Peyer's patch (tissue), 4 donors: Measurements from ENCODE around the gene MAD1L1. TPM values are rescaled to one million over a fixed set of nuclear protein-coding genes. Genes with fewer than 3 reads are reported as not detected.

Source experiments
- DNase-seq, 3 donors: peaks; one replicate each; pipeline ENCODE4 v3.0.0-alpha.2; 2017 to 2019
- H3K27ac ChIP-seq, 4 donors: fragments of 200-600 bp; sonication (generic); one replicate each; pipeline ENCODE4 v1.5.1; 2016 to 2019
- H3K27me3 ChIP-seq, 2 donors: fragments of 200-600 bp; sonication (generic); one replicate each; pipeline ENCODE4 v1.5.1; 2019
- H3K36me3 ChIP-seq, 3 donors: fragments of 200-600 bp; sonication (generic); one replicate each; pipeline ENCODE4 v1.5.1; 2016 to 2019
- H3K4me1 ChIP-seq, 4 donors: fragments of 200-600 bp; sonication (generic); one replicate each; pipeline ENCODE4 v1.5.1; 2016 to 2019
- H3K4me3 ChIP-seq, 4 donors: fragments of 200-600 bp; sonication (generic); 1 replicate in 3 of 4; 2 replicates in 1 of 4; pipeline ENCODE4 v1.5.1; 2016 to 2019; ENCODE audit warnings: mild to moderate bottlenecking in 1 of 4
- H3K9me3 ChIP-seq, 4 donors: fragments of 200-600 bp; sonication (generic); one replicate each; pipeline ENCODE4 v1.5.1; 2016 to 2019; ENCODE audit warnings: mild to moderate bottlenecking in 1 of 4
- POLR2A ChIP-seq, 2 donors: fragments of 450-650 bp; IDR thresholded peaks; one replicate each; pipeline ENCODE4 v1.5.1; 2017; ENCODE audit warnings: antibody characterized with exemption in 2 of 2, mild to moderate bottlenecking in 2 of 2, moderate library complexity in 2 of 2
- total RNA-seq, 4 donors: library from RNA; depleted of rRNA; stranded (reverse); fragments of >200 nt; gene quantifications; one replicate each; pipeline ENCODE4 v1.1.0, GENCODE V29; 2016
- TF ChIP-seq, protein P1 (sequence below), 6 experiments: fragments of 450-650 bp in 4 of 6; fragments of 200-600 bp in 2 of 6; sonication (generic) in 1 of 6; IDR thresholded peaks; one replicate each; pipeline ENCODE4 v1.5.1; 2017 to 2019; ENCODE audit warnings: antibody characterized with exemption in 6 of 6, mild to moderate bottlenecking in 3 of 6, moderate library complexity in 1 of 6

The MAD1L1 gene
- total RNA-seq, 4 donors from 2014 or later, result 43.9 to 417 (median 59.1) TPM

DNA sequence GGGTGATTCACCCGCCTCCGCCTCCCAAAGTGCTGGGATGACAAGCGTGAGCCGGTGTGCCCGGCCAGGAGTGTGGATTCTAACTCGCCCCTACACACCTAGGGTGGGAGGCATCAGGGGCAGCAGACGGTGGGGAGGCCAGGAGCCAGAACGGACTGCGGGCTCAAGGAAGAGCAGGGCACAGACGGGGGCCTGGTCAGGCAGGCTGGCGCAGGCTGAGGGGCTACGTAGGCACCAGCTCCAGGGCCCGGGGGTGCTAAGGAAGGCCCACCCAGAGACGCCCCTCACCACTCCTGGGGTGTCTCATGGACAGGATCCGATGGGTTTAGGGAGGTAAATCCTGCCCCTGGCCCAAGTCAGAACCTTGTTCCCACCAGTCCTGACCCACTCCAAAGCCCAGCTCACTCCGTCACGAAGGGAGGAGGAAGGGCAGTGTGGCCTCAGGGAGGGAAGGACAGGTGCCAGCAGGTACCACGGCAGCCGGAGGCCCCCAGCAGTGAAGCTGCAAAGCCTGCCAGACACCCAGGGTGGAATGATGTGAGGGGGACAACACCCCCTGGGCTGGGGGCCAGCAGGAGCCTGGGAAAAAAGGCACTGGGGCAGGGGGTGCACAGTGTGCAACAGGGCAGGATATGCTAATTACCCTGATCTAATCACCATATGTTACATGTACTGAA is 251.4 kb downstream of the MAD1L1 start:
- H3K36me3 ChIP-seq, result peaks cover 0 to 5% (median 0%) of the 10 kb centered on the region in 3 donors
- TF ChIP-seq POLR2A (IDR thresholded peaks at IDR 0.05), result no peak
- TF ChIP-seq, protein P1, sequence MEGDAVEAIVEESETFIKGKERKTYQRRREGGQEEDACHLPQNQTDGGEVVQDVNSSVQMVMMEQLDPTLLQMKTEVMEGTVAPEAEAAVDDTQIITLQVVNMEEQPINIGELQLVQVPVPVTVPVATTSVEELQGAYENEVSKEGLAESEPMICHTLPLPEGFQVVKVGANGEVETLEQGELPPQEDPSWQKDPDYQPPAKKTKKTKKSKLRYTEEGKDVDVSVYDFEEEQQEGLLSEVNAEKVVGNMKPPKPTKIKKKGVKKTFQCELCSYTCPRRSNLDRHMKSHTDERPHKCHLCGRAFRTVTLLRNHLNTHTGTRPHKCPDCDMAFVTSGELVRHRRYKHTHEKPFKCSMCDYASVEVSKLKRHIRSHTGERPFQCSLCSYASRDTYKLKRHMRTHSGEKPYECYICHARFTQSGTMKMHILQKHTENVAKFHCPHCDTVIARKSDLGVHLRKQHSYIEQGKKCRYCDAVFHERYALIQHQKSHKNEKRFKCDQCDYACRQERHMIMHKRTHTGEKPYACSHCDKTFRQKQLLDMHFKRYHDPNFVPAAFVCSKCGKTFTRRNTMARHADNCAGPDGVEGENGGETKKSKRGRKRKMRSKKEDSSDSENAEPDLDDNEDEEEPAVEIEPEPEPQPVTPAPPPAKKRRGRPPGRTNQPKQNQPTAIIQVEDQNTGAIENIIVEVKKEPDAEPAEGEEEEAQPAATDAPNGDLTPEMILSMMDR (IDR thresholded peaks at IDR 0.05), result no peak
- H3K9me3 ChIP-seq, result no peaks in the 10 kb centered on the region
- H3K27ac ChIP-seq, result no peak overlapping the region
- H3K27me3 ChIP-seq, result no peaks in the 10 kb centered on the region
- DNase-seq, result no peak
- no peaks in the 10 kb centered on the region for H3K4me1 ChIP-seq
- no peak overlapping the region for H3K4me3 ChIP-seq

DNA sequence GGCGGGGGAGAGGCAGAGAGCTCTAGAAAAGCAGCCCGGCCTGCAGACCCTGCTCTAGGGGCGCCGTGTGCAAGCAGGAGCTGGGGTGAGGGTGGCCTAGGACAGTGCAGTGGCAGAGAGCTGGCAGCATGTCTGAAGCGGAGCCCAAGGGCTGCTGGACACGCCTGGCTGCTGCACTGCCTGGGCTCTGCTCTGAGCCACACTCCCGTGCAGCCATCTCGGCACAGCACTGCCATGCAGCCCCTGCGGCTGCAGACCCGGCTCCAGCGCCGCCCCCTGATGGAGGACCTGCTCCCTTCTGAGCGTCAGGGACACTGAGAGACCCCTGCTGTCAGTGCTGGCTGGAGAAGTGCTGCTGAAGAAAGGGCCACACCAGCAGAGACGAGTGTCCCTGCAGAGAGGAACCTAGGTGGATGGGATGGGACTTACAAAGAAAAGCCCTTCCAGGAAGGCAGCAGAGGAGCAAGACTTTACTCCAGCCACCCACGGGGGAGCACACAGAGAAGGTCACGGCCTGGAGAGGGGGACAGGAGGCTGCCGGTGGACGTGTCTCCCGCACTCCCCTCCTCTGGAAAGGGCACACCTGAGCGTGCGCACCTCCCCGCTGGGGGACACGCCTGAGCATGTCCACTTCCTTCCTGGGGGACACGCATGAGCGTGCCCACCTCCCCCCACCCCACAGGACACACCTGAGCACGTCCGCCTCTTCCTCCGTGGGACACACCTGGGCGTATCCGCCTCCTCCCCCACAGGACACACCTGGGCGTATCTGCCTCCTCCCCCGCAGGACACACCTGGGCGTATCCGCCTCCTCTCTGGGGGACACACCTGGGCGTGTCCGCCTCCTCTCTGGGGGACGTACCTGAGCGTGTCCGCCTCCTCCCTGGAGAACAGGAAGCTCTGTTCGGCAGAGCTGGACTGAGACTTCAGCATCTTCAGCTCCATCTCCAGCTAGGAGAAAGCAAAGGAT is 252.9 kb downstream of the MAD1L1 start:
- TF ChIP-seq, protein P1 (IDR thresholded peaks at IDR 0.05), result no peak
- no peak for TF ChIP-seq POLR2A (IDR thresholded peaks at IDR 0.05)
- H3K36me3 ChIP-seq, result peaks cover 0 to 5% (median 0%) of the 10 kb centered on the region in 3 donors
- peak overlapping the region in 1 of 4 donors; percentile 60 for H3K27ac ChIP-seq
- H3K4me1 ChIP-seq, result no peaks in the 10 kb centered on the region
- H3K9me3 ChIP-seq, result no peaks in the 10 kb centered on the region
- H3K27me3 ChIP-seq, result no peaks in the 10 kb centered on the region
- peak overlapping the region in 2 of 4 donors; percentile 17 to 39 for H3K4me3 ChIP-seq
- DNase-seq, result peak; percentile 35 to 90 (median 80)

GRCh38 chr7:1978656-1979590 is 253.8 kb downstream of the MAD1L1 start:
- TF ChIP-seq, protein P1 (IDR thresholded peaks at IDR 0.05), result no peak
- TF ChIP-seq POLR2A (IDR thresholded peaks at IDR 0.05), result no peak
- Histone ChIP-seq H3K4me3 (no peak overlapping the region), H3K4me1 (no peaks in the 10 kb centered on the region), H3K27ac (no peak overlapping the region), H3K36me3 (peaks cover 0 to 5% (median 0%) of the 10 kb centered on the region in 3 donors), H3K27me3 (no peaks in the 10 kb centered on the region), H3K9me3 (no peaks in the 10 kb centered on the region)
- peak in 1 of 3 donors; percentile 19 for DNase-seq

DNA sequence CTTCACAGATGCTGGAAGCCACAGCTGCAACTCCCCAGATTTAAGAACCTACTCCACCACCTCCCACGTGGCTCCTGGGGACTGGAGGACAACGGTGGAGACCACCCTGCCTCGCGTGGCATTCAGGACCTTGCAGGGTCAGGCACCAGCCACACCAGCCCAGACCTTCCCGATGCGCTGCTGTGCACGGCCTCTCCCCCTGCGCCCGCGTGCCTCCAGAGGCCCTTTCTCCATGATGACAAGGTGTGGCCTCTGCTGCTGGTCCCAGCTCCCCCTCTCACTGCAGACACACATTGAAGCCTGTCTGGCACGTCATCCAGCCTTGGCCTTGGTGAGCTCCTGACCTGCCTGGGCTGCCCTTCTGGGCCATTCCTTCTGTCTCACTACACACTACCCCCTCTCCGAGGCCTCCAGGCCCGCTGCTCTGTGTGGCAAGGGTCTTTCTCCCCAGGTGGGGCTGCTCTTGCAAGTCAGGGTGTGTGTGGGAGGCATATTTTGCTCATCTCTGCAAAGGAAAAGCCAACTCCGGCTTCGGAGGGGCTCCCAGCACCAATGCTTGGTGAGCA is 254.8 kb downstream of the MAD1L1 start:
- no peak for TF ChIP-seq POLR2A (IDR thresholded peaks at IDR 0.05)
- TF ChIP-seq, protein P1 (IDR thresholded peaks at IDR 0.05), result no peak
- H3K27me3 ChIP-seq, result no peaks in the 10 kb centered on the region
- no peak overlapping the region for H3K27ac ChIP-seq
- DNase-seq, result no peak
- H3K9me3 ChIP-seq, result no peaks in the 10 kb centered on the region
- H3K36me3 ChIP-seq, result peaks cover 0 to 5% (median 0%) of the 10 kb centered on the region in 3 donors
- no peak overlapping the region for H3K4me3 ChIP-seq
- H3K4me1 ChIP-seq, result no peaks in the 10 kb centered on the region
